Renal cortex interstitium (tissue), 15 donors: ENCODE data around the gene TBC1D1. TPM values are rescaled to one million over a fixed set of nuclear protein-coding genes. Genes with fewer than 3 reads are reported as not detected.

ENCODE experiments used
- DNase-seq, 11 donors: peaks; one replicate each; pipeline ENCODE4 v3.0.0-alpha.2; 2013; ENCODE audit warnings: low read depth in 9 of 11, low spot score in 4 of 11; ENCODE audit errors: extremely low read depth in 1 of 11
- long read RNA-seq, 16 experiments: transcript quantifications; one replicate each; lab custom pipeline, GENCODE V29; 2026
- polyA plus RNA-seq, 3 donors: library from polyadenylated mRNA; unstranded; fragments of 120-200 nt; gene quantifications; one replicate each; pipeline ENCODE4 v1.2.1, GENCODE V29; 2013; ENCODE audit not compliant: insufficient read length in 3 of 3

TBC1D1 gene, protein sequence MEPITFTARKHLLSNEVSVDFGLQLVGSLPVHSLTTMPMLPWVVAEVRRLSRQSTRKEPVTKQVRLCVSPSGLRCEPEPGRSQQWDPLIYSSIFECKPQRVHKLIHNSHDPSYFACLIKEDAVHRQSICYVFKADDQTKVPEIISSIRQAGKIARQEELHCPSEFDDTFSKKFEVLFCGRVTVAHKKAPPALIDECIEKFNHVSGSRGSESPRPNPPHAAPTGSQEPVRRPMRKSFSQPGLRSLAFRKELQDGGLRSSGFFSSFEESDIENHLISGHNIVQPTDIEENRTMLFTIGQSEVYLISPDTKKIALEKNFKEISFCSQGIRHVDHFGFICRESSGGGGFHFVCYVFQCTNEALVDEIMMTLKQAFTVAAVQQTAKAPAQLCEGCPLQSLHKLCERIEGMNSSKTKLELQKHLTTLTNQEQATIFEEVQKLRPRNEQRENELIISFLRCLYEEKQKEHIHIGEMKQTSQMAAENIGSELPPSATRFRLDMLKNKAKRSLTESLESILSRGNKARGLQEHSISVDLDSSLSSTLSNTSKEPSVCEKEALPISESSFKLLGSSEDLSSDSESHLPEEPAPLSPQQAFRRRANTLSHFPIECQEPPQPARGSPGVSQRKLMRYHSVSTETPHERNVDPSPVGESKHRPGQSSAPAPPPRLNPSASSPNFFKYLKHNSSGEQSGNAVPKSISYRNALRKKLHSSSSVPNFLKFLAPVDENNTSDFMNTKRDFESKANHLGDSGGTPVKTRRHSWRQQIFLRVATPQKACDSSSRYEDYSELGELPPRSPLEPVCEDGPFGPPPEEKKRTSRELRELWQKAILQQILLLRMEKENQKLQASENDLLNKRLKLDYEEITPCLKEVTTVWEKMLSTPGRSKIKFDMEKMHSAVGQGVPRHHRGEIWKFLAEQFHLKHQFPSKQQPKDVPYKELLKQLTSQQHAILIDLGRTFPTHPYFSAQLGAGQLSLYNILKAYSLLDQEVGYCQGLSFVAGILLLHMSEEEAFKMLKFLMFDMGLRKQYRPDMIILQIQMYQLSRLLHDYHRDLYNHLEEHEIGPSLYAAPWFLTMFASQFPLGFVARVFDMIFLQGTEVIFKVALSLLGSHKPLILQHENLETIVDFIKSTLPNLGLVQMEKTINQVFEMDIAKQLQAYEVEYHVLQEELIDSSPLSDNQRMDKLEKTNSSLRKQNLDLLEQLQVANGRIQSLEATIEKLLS (N-terminal part only)
- 100 to 1,000 TPM; 187 to 195 (median 194) TPM for polyA plus RNA-seq
- long read RNA-seq, donor 1, transcript TBC1D1-205 (4 exons, 992 nt): major isoform, 5 of 26 reads
- long read RNA-seq, donor 1, partial matches to known transcripts: 19 of 26 reads
- long read RNA-seq, donor 1, other reads (novel, unspliced or antisense): 0 of 26 reads
- long read RNA-seq, donor 2, partial matches to known transcripts: 31 of 36 reads
- long read RNA-seq, donor 2, other reads (novel, unspliced or antisense): 0 of 36 reads
- long read RNA-seq, donor 3, transcript TBC1D1-213 (2 exons, 613 nt): major isoform, 6 of 51 reads
- long read RNA-seq, donor 3, transcript TBC1D1-205 (4 exons, 992 nt): minor isoform, 5 of 51 reads
- long read RNA-seq, donor 3, partial matches to known transcripts: 26 of 51 reads
- long read RNA-seq, donor 3, other reads (novel, unspliced or antisense): 12 of 51 reads
- long read RNA-seq, donor 4, transcript TBC1D1-205 (4 exons, 992 nt): major isoform, 5 of 20 reads
- long read RNA-seq, donor 4, partial matches to known transcripts: 5 of 20 reads
- long read RNA-seq, donor 4, other reads (novel, unspliced or antisense): 6 of 20 reads
- long read RNA-seq, donor 5: 0 reads
- long read RNA-seq, donor 6, transcript TBC1D1-205 (4 exons, 992 nt): major isoform, 5 of 47 reads
- long read RNA-seq, donor 6, partial matches to known transcripts: 32 of 47 reads
- long read RNA-seq, donor 6, other reads (novel, unspliced or antisense): 6 of 47 reads
- long read RNA-seq, donor 7, full-length matches to known transcripts: 6 of 27 reads
- long read RNA-seq, donor 7, partial matches to known transcripts: 21 of 27 reads
- long read RNA-seq, donor 7, other reads (novel, unspliced or antisense): 0 of 27 reads
- long read RNA-seq, donor 8: 0 reads
- long read RNA-seq, donor 9, partial matches to known transcripts: 16 of 19 reads
- long read RNA-seq, donor 9, other reads (novel, unspliced or antisense): 0 of 19 reads
- long read RNA-seq, donor 10, partial matches to known transcripts: 10 of 17 reads
- long read RNA-seq, donor 10, other reads (novel, unspliced or antisense): 0 of 17 reads
- long read RNA-seq, donor 11, full-length matches to known transcripts: 7 of 14 reads
- long read RNA-seq, donor 11, partial matches to known transcripts: 7 of 14 reads
- long read RNA-seq, donor 11, other reads (novel, unspliced or antisense): 0 of 14 reads
- long read RNA-seq, donor 12, partial matches to known transcripts: 0 of 11 reads
- long read RNA-seq, donor 12, other reads (novel, unspliced or antisense): 5 of 11 reads
- long read RNA-seq, donor 13: 0 reads
- long read RNA-seq, donor 14, full-length matches to known transcripts: 7 of 13 reads
- long read RNA-seq, donor 14, partial matches to known transcripts: 0 of 13 reads
- long read RNA-seq, donor 14, other reads (novel, unspliced or antisense): 6 of 13 reads
- long read RNA-seq, donor 15, partial matches to known transcripts: 9 of 15 reads
- long read RNA-seq, donor 15, other reads (novel, unspliced or antisense): 5 of 15 reads
- long read RNA-seq, donor 16, transcript TBC1D1-213 (2 exons, 613 nt): major isoform, 9 of 100 reads
- long read RNA-seq, donor 16, partial matches to known transcripts: 61 of 100 reads
- long read RNA-seq, donor 16, other reads (novel, unspliced or antisense): 26 of 100 reads

DNA sequence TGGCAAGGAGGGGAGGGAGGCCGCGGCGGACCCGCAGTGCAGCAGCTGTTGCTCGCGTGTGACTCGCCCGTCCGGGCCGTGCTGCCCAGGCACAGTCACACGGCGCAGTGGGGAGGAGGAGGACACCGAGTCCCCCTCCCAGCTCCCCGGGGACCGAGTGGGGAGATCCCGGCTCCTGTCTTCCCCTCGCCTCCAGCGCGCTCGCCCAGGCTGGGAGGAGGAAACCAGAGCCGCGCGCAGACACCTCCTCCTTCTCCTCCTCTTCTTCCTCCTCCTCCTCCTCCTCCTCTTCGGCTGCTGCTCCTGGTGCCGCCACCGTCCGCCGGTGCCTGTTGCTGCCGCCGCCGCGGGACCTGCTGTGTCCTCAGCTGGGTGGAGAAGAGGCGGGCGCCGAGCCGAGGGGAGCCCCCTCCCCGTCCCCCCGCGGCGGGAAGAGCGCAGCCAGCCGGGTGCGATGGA is at the start of gene TBC1D1:
TSS of gene TBC1D1 (plus strand) at position 284 of the 459 bp plus-strand sequence. CDS start 11,012 bp downstream, outside the sequence.
- DNase-seq: peak in 1 of 11 donors; percentile 18

DNA sequence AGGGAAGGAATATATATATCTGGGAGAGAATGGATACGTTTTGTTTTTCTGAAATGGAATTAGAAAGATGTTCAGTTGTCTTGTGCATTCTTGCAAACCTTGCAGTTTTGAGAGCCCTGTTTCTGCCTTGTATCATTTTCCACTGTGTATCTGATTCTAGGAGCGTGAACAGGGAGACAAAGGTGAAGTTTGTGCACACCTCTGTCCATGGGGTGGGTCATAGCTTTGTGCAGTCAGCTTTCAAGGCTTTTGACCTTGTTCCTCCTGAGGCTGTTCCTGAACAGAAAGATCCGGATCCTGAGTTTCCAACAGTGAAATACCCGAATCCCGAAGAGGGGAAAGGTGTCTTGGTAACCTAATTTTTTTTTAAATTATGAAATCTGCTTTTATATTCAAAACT is 46.7 kb upstream of the TBC1D1 start:
- DNase-seq: no peak

DNA sequence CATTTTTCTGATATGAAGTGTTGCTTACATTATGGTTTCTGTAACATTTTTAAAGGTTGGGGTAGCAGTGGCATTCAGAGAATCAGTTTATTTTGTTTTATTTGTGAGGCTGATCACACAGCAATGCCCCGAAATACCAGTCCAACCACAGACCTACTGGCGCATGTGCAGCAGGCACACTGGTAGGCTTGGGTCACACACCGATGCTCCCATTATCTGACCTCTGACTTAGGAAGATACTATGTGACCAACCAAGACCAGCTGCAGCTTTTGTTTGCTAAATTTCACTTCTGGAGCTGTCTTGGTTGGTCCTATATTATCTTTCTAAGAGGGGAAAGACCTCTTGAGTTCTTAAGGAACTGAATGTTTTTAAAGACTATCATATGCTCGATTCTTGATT is 45.7 kb upstream of the TBC1D1 start:
- no peak for DNase-seq

DNA sequence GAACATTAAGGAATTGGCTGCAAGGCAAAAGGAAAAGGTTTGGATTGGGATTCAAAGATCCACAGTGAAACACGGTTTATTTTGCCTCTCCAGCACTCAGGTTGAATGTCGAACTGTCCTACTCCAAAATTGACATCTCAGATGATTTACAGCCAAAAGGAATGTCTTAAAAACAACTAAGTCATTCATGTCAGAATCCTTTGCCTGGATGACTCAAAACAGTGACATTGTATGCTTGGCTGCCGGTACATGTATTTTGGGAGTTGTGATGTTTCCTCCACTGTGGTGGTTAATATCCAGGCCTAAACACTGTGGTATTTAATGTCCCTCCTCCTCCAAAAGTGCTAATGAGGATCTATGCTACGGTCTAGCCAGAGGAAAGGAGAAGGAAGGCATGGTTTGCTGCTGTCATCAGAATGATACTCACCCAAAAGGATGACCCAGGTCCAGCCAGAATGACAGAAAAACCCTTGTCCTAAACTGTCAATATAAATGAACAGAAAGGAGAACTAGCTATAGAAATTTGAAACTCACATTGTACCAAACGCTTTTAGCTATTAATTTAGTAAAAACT is 43.5 kb upstream of the TBC1D1 start:
- no peak for DNase-seq

DNA sequence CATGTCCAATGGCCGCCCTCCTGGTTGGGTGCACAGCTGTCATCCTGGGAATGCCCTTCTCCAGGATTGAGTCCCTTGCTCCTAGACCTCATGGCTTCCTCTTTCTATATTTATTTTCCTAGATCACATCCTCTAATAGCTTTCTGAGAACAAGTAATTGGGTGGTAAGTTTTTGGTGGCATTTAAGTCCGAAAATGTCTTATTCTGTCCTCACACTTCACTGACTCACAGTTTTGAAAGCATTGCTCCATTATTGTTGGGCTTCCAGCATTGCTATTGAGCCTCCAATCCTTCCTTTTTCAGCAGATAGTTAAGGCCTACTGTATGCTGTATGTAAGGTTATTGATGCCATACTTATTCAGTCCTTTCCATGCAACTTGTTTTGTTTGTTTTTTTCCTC is 38.5 kb upstream of the TBC1D1 start:
- no peak for DNase-seq

DNA sequence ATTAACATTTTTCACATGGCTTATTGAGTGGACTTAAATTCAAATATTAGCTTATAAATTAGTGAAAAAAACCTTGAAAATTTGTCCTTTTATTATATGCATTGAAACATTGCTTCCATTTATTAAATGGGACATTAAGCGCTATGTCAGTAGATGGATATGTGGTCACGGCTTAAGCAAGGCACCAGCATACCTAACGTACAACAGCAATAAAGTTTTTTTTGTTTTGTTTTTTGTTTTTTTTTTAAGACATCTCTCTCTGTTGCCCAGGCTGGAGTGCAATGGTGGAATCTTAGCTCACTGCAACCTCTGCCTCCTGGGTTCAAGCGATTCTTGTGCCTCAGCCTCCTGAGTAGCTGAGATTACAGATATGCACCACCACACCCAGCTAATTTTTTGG is 32.8 kb upstream of the TBC1D1 start:
- DNase-seq: no peak

DNA sequence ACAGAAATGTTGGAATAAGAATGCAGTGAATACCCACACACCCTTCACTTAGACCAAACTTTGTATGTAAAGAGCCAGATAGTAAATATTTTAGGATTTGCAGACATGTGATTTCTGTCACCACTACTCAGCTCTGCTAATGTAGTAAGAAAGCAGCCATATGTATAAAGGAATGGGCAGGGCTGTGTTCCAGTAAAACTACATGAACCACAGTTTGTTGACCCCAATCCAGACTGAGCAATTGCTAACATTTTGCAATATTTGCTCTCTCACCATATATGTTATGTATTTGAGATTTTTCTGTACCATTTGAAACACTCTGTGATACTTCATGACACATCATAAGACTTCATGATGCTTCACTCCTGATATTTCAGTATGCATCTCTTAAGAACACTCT is 32.0 kb upstream of the TBC1D1 start:
- no peak for DNase-seq

DNA sequence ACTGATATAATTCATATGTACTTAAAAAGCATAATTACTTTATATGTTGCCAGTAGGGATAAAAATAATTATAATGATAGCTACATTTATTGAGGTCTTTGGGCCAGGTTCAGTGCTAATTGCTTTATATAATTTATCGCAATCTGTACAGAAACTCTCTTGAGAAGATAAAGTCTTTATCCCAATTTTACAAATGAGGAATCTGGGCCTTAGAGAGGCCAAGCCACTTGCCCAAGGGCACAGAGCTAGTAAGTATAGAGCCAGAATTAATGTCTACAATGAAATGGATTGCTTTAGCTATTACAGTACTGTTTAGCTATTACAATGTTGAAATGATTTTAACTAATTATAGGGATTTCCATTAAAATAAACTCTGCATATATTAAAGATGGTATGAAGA is 30.6 kb upstream of the TBC1D1 start:
- no peak for DNase-seq

DNA sequence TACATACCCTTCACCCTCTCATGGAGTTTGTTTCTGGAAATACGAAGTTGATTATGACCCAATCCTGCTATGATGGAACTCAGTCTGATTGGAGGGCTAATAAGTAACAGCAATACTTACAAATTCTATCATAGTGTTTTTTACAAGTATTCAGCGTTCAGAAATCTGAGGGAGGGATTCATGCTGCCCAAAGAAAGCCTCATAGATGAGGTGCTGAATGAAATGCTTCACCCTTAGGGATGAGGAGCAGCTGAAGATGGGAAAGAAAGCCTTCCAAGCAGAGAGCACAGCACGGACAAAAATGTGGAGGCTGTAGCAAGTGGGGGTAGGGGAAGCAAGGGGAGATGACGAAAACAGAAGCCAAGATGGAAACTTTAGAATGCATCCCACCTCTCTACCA is 27.9 kb upstream of the TBC1D1 start:
- no peak for DNase-seq

DNA sequence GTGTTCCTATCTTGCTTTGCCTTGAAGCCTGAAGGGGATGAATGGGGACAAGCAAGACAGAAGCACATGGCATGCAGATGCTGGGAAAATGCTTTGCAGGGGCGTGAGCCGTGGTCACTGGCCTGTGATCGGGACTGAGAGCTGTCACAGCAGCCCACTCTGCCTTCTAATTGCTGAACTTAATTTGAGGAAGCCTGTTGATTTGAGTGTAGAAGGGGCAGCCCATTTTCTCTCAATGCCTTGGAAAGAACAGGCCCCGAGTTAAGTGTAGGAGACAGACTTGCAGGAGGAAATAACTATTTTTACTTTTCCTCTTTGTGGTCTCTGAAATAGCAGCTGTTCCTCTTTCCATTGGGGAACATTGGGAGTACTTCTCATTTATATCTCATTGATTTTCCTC is 26.1 kb upstream of the TBC1D1 start:
- DNase-seq: no peak

DNA sequence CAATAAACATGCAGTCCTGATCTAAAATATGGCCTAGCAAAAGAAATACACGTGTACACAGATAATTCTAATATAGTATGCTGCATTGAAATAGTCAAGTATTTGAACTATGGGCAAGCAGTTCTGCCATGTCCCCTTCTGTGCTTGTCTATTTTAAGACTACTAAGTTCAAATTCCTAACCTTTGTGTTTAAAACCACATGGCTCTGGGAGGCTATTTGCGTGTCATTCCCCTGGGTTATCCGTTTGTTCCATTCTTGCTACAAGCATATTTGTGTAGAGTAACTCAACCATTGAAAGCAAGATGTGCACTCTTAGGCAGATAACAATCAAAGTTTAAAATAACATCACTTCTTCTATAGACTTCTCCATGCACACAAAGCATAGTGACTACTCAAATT is 25.4 kb upstream of the TBC1D1 start:
- DNase-seq: no peak

DNA sequence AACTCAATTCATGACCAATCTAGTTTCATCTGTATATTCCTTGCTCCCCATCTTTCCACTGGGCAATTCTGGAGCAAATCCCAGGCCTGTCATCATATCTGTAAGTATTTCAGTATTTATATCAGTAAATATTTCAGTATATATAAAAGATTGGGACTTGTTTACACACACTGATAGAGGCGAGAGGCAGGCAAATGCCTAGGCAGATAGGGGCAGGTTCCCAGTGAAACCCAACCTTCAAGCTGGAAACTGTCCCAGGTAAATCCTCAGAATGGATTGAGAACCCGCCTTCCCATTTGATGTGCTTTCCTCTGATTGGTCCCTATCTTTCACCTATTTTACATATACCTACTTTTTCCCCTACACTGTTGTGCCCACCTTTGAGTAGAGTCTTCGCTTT is 23.8 kb upstream of the TBC1D1 start:
- DNase-seq: no peak

DNA sequence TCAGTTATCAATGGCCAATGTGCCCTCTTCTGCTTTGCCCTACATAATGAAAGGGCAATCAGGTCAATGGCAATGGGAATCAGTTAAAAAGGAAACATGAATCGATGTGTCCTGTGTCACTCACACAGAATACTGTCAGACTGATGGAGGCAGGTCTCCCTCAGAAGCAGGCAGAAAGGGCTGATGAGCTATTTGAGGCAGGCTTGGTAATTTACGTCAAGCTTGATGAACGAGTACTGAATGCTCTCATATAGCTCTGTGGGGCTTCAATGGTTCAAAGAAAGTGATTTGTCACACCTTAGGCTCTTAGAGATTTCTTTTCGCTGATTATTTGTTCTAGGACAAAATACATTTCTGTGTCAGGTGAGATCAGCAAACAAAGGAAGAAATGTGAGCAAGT is 22.6 kb upstream of the TBC1D1 start:
- DNase-seq: no peak

DNA sequence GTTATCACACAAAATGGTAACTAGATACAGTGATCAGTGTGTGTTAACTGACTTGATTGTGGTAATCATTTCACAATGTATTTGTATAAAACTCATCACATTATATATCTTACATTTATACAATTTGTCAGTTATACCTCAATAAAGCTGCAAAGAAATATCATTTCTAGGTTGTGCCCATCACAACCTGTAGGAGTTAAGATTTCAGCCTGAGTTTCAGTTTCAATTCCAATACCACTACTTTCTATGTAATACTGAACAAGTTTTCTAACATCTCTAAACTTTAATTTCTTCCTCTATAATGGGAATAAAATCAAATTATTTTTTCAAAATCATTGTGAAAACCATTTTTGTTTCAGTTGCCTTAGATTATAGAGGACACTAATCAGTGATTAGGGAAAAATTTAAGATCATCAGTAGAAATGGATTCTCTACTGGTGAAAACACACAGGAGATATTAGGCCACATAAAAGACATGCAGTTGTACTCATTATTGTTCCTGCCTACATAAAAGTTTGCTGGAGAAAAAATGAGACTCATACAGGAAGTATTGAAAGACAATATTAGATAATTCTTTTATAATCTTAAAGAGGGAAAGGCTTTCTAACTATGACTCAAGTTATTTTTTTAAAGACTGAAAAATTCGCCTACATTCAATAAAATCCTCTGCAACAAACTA is 18.4 kb upstream of the TBC1D1 start:
- DNase-seq: no peak

DNA sequence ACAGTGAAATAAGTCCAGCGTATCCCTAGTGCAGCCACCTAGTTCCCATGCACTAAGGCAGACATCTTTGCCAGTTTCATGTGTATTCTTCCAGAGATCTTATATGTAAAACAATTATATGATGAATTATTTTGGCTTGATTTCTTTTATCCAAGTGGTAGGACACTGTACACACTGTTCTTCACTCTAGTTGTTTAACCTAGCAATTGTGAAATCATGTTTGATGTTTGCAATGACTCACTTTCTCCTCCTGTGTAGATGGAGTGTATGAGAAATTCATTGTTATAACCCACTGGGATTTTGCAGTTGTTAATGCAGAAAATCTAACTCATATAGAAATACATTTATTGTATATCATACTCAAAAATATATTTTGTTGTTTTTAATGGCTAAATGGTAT is 17.5 kb upstream of the TBC1D1 start:
- no peak for DNase-seq
